Central memory CD4-positive, alpha-beta T cell (primary cell): ENCODE results near the gene TEX36.
"Not testable (repeated sequence)": the region's sequence is repeated elsewhere in the genome, so short reads cannot be mapped to it uniquely, and the experiment has no call there.

Experiments
- DNase-seq: peaks from one replicate; pipeline ENCODE4 v3.0.0; 2022

Gene TEX36

GRCh38 chr10:125629758-125630376, 53.1 kb downstream of the TEX36 start:
- no peak for DNase-seq

DNA sequence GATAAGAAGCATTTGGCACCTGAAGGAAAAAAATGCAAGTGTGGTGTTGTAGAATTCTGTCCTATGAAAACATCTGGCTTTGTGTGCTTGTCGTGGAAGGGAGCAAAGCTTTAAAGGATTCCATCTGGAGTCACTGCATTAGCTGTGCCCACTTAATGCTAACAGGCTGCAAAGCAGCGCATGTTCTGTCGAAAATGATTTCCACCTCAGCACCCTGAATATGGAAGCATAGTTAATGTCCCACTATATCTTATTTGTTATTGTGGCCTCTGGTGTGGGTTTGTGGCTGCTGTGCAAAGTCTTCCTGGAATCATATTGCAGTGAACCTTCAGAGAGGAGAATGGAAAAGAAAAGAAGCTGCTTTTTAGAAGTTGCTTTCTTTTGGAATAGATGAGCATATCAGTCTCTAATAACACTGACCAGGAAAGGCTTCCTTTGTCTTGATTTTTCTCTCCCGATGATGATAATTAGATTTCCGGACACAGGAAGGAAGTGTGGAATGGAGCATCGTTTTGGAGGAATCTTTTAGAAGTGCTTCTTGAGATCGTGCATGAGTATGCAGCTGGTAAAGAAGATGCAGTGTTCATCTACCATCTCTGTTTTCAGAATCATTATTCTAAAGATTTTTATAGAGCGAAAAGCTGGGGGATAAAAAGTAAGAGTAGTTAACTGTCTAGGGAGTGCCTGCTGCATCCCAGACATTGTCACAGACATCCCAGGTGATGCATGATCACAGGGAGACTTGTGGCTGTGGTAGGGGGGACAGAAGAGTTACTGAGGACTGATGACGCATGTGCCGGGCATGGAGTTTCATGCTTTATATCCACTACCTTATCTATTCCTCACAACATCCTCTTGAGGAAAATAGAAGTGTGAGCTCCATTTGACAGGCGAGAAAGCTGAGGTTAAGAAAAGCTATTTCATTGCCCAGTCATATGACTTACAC, 54.6 kb downstream of the TEX36 start:
- no peak for DNase-seq

DNA sequence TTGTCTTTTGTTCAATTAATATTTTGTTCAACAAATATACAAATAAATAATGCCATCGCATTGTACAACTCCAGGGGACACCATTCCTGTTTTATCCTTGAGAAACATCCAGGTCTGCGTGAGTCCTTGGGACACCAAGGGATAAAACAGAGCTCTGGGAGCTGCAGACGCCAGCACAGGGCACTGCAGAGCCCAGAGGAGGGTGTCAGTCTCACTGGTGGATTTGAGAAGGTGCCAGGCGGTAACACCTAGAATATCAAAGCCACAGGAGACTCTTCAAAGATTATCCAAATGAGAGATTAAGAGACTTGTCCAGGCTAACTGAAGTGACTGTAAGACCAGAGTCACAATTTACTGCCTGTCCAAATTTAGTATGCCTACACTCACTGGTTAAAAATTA, 55.3 kb downstream of the TEX36 start:
- no peak for DNase-seq

GRCh38 chr10:125626671-125627070, 56.3 kb downstream of the TEX36 start:
- no peak for DNase-seq

DNA sequence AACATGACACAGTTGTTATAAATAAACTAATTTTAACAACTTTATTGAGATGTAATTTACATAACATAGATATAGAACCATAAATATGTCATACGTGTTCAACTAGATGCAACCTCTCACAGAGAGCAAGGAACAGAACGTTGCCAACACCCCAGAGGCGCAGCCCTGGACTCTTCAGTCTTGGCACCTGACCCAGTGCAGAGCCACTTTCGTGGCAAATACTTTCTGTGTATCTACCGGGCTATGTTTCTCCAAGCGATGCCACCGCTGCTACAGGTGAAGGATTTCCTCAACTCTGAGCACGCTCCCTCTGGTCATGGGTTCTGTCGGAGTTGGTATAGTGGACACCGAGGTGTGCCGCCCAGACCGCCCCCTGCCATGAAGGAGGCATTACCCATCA, 57.4 kb downstream of the TEX36 start:
- DNase-seq, result no peak

DNA sequence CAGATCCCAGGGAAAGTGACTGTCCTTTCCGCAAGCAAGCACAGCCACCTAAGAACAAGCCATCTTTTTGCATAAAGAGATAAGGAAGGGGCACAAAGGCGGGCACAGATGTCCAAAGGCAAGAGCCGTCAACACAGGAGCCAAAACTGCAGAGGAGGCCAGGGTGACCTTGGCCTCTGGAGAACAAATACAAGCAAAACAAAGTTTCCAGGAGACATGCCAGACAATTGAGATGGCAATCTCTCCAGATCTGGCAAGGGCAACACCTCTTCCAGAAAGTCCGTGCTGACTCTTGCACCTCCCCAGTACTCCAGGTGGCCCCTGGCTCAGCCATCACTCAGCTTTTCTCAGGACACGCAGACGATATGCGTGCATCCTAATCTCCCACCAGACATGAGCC, 58.2 kb downstream of the TEX36 start:
- no peak for DNase-seq

DNA sequence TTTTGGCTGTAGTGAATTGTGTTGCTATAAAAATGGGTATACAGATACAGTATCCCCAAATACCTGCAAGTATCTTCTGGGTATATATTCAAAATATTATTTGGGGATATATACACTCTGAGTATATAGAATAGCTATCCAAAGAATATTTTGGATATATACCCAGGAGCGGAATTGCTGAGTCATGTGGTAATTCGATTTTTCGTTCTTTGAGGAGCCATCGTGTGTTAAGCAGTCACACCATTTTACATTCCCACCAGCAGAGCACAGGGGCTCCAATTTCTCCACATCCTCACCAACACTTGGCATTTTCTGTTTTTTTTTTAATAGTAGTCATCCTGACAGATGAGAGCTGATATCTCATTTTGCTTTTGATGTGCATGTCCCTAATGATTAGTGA, 61.9 kb downstream of the TEX36 start:
- no peak for DNase-seq

DNA sequence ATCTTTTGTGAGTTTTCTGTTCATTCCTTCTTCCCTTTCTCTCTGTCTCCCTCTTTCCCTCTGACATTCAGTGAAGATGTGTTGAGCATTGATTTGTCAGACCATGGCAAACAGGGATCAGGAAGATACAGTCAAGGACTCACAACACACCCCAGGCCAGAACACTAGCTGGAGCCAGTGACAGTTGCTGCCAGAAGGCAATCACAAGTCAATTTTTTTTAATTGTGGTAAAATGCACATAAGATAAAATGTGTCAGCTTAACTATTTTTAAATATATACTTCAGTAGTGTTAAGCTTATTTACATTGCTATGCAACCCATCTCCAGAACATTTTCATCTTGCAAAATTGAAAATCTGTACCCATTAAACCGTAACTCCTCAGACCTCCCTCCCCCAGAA, 62.6 kb downstream of the TEX36 start:
- no peak for DNase-seq

DNA sequence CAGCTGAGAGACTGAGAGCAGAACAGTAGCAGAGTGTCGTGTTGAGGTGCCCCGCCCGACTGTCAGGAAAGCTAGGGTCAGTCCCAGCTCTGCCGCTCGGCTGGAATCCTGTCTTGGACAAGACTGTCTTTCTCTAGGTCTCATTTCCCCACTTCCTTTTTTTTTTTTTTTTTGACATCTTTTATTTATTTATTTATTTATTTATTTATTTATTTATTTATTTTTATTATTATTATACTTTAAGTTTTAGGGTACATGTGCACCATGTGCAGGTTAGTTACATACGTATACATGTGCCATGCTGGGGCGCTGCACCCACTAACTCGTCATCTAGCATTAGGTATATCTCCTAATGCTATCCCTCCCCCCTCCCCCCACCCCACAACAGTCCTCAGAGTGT, 69.9 kb downstream of the TEX36 start:
- DNase-seq, result not testable (repeated sequence)

GRCh38 chr10:125611756-125612155, 71.2 kb downstream of the TEX36 start:
- DNase-seq, result no peak

- no peak for DNase-seq
Observed at GRCh38 chr10:125611216-125611615, 71.7 kb downstream of the TEX36 start.

DNA sequence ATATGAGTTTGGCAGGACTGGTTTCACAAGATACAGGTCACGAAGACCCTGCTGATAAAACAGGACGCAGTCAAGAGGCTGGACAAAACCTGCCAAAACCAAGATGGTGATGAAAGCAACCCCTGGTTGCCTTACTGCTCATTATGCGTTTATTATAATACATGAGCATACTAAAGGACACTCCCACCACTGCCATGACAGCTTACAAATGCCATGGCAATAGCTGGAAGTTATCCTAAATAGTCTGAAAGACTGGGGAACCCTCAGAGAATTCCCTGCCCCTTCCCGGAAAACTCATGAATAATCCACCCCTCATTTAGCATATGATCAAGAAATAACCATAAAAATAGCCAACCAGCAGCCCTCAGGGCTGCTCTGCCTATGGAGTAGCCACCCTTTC, 73.1 kb downstream of the TEX36 start:
- DNase-seq, result no peak

DNA sequence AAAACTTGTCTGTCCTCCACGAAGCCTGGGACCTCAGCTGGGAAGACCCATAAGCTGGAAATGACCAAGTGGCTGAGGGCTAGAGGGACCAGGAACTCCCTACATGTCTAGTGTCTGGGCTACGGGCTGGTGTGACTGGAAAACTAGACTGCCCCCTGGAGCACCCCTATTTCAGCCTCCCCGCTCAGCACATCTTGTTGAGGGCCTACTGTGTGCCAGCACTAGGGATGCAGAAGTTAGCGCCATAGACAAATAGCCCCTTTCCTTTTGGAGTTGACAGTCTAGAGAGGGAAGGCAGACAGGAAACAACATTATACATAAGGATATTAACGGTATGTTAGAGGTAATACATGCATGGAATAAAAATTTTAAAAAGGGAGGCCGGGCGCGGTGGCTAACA, 74.5 kb downstream of the TEX36 start:
- no peak for DNase-seq

GRCh38 chr10:125607689-125608290, 75.2 kb downstream of the TEX36 start:
- no peak for DNase-seq

DNA sequence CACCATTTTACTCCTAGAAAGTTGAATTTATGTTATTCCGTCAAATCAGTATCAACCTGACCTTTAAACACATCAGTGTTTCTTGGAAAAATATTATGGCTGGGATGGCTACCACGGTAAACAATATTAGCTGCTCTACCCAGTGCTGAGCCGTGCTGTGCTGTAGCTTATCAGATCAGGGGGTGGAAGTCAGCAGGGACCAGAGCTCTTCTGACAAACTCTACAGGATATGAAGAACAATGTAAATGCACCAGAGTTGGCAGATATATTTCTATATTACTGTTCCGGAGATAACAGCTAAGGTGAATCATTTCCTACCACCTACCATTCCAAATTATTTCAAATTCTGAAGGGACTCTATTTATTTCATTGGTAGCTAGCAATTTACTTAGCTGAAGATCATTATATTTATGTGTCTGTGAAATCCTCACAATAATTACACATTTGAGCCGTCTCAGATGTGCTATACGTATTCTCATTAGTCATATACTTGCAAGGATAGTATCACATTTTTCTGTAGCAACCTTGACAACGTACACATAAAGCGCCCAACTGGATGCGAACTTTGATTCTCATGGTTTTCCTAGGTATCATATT, 76.5 kb downstream of the TEX36 start:
- DNase-seq, result no peak
